ENCODE measurements around the gene ANO2.
"Not testable (repeated sequence)": the region's sequence is repeated elsewhere in the genome, so short reads cannot be mapped to it uniquely, and the experiment has no call there.

Gene ANO2

GRCh38 chr12:5889381-5890047 lies 55.5 kb downstream of the ANO2 start:
- Histone ChIP-seq H2BK15ac (ENCODE audit: low read depth, poor library complexity, severe bottlenecking) (no peak overlapping the region), H3K4me1 (ENCODE audit: control insufficient read depth, insufficient read depth, low read depth, low read length) (no peaks in the 10 kb centered on the region), H2AK5ac (ENCODE audit: low read length, severe bottlenecking) (no peak overlapping the region), H3K14ac (ENCODE audit: low read length in 2 of 2) (no peak overlapping the region), H3K79me1 (replicated peaks; ENCODE audit: low read length, poor library complexity, severe bottlenecking) (no peaks in the 10 kb centered on the region), H3K4ac (ENCODE audit: low read depth in 1 of 2, low read length in 2 of 2) (no peak overlapping the region), H2BK12ac (ENCODE audit: low read length in 2 of 2) (no peak overlapping the region), H2AFZ (ENCODE audit: low read depth, low read length) (no peak overlapping the region), H3K36me3 (ENCODE audit: control insufficient read depth in 1 of 2, insufficient read depth in 2 of 2, low read depth in 1 of 2, low read length in 2 of 2) (no peaks in the 10 kb centered on the region), H2BK5ac (ENCODE audit: low read depth, low read length, poor library complexity, severe bottlenecking) (no peak overlapping the region), H3K9me3 (ENCODE audit: control insufficient read depth, low read length) (no peaks in the 10 kb centered on the region), H3K27ac (ENCODE audit: low read length, poor library complexity, severe bottlenecking) (no peak overlapping the region), H2BK120ac (ENCODE audit: low read depth, low read length) (no peak overlapping the region), H4K8ac (ENCODE audit: low read length) (no peak overlapping the region), H3K9ac (ENCODE audit: low read length) (no peak overlapping the region), H3K4me2 (ENCODE audit: low read length, poor library complexity, severe bottlenecking) (no peak overlapping the region), H3K27me3 (ENCODE audit: control insufficient read depth in 1 of 2, insufficient read depth in 1 of 2, low read length in 2 of 2) (peaks cover 4 to 9% of the 10 kb centered on the region in 2 experiments), H4K91ac (ENCODE audit: low read length) (no peak overlapping the region), H3K4me3 (ENCODE audit: insufficient read depth in 1 of 2, low read depth in 1 of 2, low read length in 2 of 2) (no peak overlapping the region), H3K18ac (ENCODE audit: low read depth in 1 of 2, low read length in 2 of 2) (no peak overlapping the region), H3K23ac (ENCODE audit: low read length in 2 of 2) (no peak overlapping the region)
- DNase-seq = no peak
- 66% methylated on average over 6 of the region's 6 CpGs for WGBS

GRCh38 chr12:5888816-5889315 lies 56.2 kb downstream of the ANO2 start:
- Histone ChIP-seq H2BK5ac (ENCODE audit: low read depth, low read length, poor library complexity, severe bottlenecking) (no peak overlapping the region), H3K27ac (ENCODE audit: low read length, poor library complexity, severe bottlenecking) (no peak overlapping the region), H3K9ac (ENCODE audit: low read length) (no peak overlapping the region), H2AK5ac (ENCODE audit: low read length, severe bottlenecking) (no peak overlapping the region), H3K4me3 (ENCODE audit: insufficient read depth in 1 of 2, low read depth in 1 of 2, low read length in 2 of 2) (no peak overlapping the region), H4K8ac (ENCODE audit: low read length) (no peak overlapping the region), H2BK12ac (ENCODE audit: low read length in 2 of 2) (no peak overlapping the region), H3K4me2 (ENCODE audit: low read length, poor library complexity, severe bottlenecking) (no peak overlapping the region), H3K36me3 (ENCODE audit: control insufficient read depth in 1 of 2, insufficient read depth in 2 of 2, low read depth in 1 of 2, low read length in 2 of 2) (no peaks in the 10 kb centered on the region), H3K4ac (ENCODE audit: low read depth in 1 of 2, low read length in 2 of 2) (no peak overlapping the region), H3K79me1 (replicated peaks; ENCODE audit: low read length, poor library complexity, severe bottlenecking) (no peaks in the 10 kb centered on the region), H4K91ac (ENCODE audit: low read length) (no peak overlapping the region), H3K23ac (ENCODE audit: low read length in 2 of 2) (no peak overlapping the region), H3K27me3 (ENCODE audit: control insufficient read depth in 1 of 2, insufficient read depth in 1 of 2, low read length in 2 of 2) (peaks cover 4 to 12% of the 10 kb centered on the region in 2 experiments), H3K9me3 (ENCODE audit: control insufficient read depth, low read length) (no peaks in the 10 kb centered on the region), H2BK120ac (ENCODE audit: low read depth, low read length) (no peak overlapping the region), H2AFZ (ENCODE audit: low read depth, low read length) (no peak overlapping the region), H3K4me1 (ENCODE audit: control insufficient read depth, insufficient read depth, low read depth, low read length) (no peaks in the 10 kb centered on the region), H3K18ac (ENCODE audit: low read depth in 1 of 2, low read length in 2 of 2) (no peak overlapping the region), H2BK15ac (ENCODE audit: low read depth, poor library complexity, severe bottlenecking) (no peak overlapping the region), H3K14ac (ENCODE audit: low read length in 2 of 2) (no peak overlapping the region)
- 79% methylated on average over 26 of the region's 26 CpGs for WGBS
- DNase-seq = no peak

GRCh38 chr12:5887819-5888218 lies 57.2 kb downstream of the ANO2 start:
- H4K8ac ChIP-seq (ENCODE audit: low read length); H3K4ac ChIP-seq (ENCODE audit: low read depth in 1 of 2, low read length in 2 of 2); H3K4me2 ChIP-seq (ENCODE audit: low read length, poor library complexity, severe bottlenecking); H3K27ac ChIP-seq (ENCODE audit: low read length, poor library complexity, severe bottlenecking); H2AK5ac ChIP-seq (ENCODE audit: low read length, severe bottlenecking); H3K79me1 ChIP-seq (replicated peaks; ENCODE audit: low read length, poor library complexity, severe bottlenecking); H3K4me1 ChIP-seq (ENCODE audit: control insufficient read depth, insufficient read depth, low read depth, low read length); H2AFZ ChIP-seq (ENCODE audit: low read depth, low read length); H3K9me3 ChIP-seq (ENCODE audit: control insufficient read depth, low read length); H2BK12ac ChIP-seq (ENCODE audit: low read length in 2 of 2); H3K23ac ChIP-seq (ENCODE audit: low read length in 2 of 2); H3K14ac ChIP-seq (ENCODE audit: low read length in 2 of 2); H3K4me3 ChIP-seq (ENCODE audit: insufficient read depth in 1 of 2, low read depth in 1 of 2, low read length in 2 of 2); H3K18ac ChIP-seq (ENCODE audit: low read depth in 1 of 2, low read length in 2 of 2); H2BK15ac ChIP-seq (ENCODE audit: low read depth, poor library complexity, severe bottlenecking); DNase-seq; H2BK5ac ChIP-seq (ENCODE audit: low read depth, low read length, poor library complexity, severe bottlenecking); H2BK120ac ChIP-seq (ENCODE audit: low read depth, low read length); H3K9ac ChIP-seq (ENCODE audit: low read length); H3K36me3 ChIP-seq (ENCODE audit: control insufficient read depth in 1 of 2, insufficient read depth in 2 of 2, low read depth in 1 of 2, low read length in 2 of 2); H4K91ac ChIP-seq (ENCODE audit: low read length): not testable (repeated sequence)
- WGBS = 89% methylated on average over 16 of the region's 16 CpGs
- H3K27me3 ChIP-seq (ENCODE audit: control insufficient read depth in 1 of 2, insufficient read depth in 1 of 2, low read length in 2 of 2) = peaks cover 4 to 12% of the 10 kb centered on the region in 2 experiments

GRCh38 chr12:5884866-5885265 lies 60.2 kb downstream of the ANO2 start:
- Histone ChIP-seq H2BK5ac (ENCODE audit: low read depth, low read length, poor library complexity, severe bottlenecking) (no peak overlapping the region), H4K8ac (ENCODE audit: low read length) (no peak overlapping the region), H3K23ac (ENCODE audit: low read length in 2 of 2) (no peak overlapping the region), H2AFZ (ENCODE audit: low read depth, low read length) (no peak overlapping the region), H4K91ac (ENCODE audit: low read length) (no peak overlapping the region), H3K4me3 (ENCODE audit: insufficient read depth in 1 of 2, low read depth in 1 of 2, low read length in 2 of 2) (no peak overlapping the region), H3K4me2 (ENCODE audit: low read length, poor library complexity, severe bottlenecking) (no peak overlapping the region), H2BK12ac (ENCODE audit: low read length in 2 of 2) (no peak overlapping the region), H3K79me1 (replicated peaks; ENCODE audit: low read length, poor library complexity, severe bottlenecking) (no peaks in the 10 kb centered on the region), H2BK120ac (ENCODE audit: low read depth, low read length) (no peak overlapping the region), H2BK15ac (ENCODE audit: low read depth, poor library complexity, severe bottlenecking) (no peak overlapping the region), H3K36me3 (ENCODE audit: control insufficient read depth in 1 of 2, insufficient read depth in 2 of 2, low read depth in 1 of 2, low read length in 2 of 2) (no peaks in the 10 kb centered on the region), H3K14ac (ENCODE audit: low read length in 2 of 2) (no peak overlapping the region), H3K4ac (ENCODE audit: low read depth in 1 of 2, low read length in 2 of 2) (no peak overlapping the region), H3K9me3 (ENCODE audit: control insufficient read depth, low read length) (no peaks in the 10 kb centered on the region), H3K27me3 (ENCODE audit: control insufficient read depth in 1 of 2, insufficient read depth in 1 of 2, low read length in 2 of 2) (peaks cover 4 to 17% of the 10 kb centered on the region in 2 experiments), H2AK5ac (ENCODE audit: low read length, severe bottlenecking) (no peak overlapping the region), H3K18ac (ENCODE audit: low read depth in 1 of 2, low read length in 2 of 2) (no peak overlapping the region), H3K9ac (ENCODE audit: low read length) (no peak overlapping the region), H3K4me1 (ENCODE audit: control insufficient read depth, insufficient read depth, low read depth, low read length) (no peaks in the 10 kb centered on the region), H3K27ac (ENCODE audit: low read length, poor library complexity, severe bottlenecking) (no peak overlapping the region)
- no peak for DNase-seq
- WGBS = 65% methylated on average over 3 of the region's 3 CpGs

All from mesenchymal stem cell (in vitro differentiated cells and primary cell).